IMR-90 (cell line): ENCODE data around the gene OSTM1.

ENCODE experiments used
- POLR2A ChIP-seq: IDR thresholded peaks from 2 replicates; pipeline ENCODE4 v1.6.1; 2012; ENCODE audit warnings: mild to moderate bottlenecking, low read depth, low read length
- RAD21 ChIP-seq: IDR thresholded peaks from 2 replicates; pipeline ENCODE4 v1.6.1; 2012; ENCODE audit warnings: low read length, improper control_type of control experiment
- SMC3 ChIP-seq: fragments of 150-350 bp; IDR thresholded peaks from 2 replicates; pipeline ENCODE4 v1.6.1; 2016; ENCODE audit warnings: low read depth, mild to moderate bottlenecking, antibody characterized with exemption, low read length, moderate library complexity
- TF ChIP-seq, protein P1 (sequence below): conservative IDR thresholded peaks from 2 replicates; pipeline ENCODE4 v1.5.1; 2012; ENCODE audit warnings: mild to moderate bottlenecking, low read depth, low read length, improper control_type of control experiment

DNA sequence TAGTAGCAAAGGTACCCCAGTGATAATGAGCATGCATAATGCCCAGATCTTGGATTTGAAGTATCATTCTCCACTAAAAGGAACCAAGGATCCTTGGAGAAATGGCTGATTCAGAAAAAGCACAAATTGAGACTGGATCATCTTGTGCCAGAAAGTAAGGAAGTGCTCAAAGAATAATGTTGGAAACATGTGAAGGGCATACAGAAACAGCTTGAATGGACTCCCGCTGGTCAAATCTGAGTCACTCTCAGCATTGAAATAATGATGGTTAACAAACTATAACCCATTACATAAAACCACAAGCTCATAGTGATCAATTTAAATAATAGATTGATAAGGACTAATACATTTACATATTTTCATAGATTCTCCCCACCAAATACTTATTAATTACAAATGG, 3.6 kb upstream of the OSTM1 start:
- TF ChIP-seq POLR2A = no peak
- no peak for TF ChIP-seq RAD21
- TF ChIP-seq, protein P1, sequence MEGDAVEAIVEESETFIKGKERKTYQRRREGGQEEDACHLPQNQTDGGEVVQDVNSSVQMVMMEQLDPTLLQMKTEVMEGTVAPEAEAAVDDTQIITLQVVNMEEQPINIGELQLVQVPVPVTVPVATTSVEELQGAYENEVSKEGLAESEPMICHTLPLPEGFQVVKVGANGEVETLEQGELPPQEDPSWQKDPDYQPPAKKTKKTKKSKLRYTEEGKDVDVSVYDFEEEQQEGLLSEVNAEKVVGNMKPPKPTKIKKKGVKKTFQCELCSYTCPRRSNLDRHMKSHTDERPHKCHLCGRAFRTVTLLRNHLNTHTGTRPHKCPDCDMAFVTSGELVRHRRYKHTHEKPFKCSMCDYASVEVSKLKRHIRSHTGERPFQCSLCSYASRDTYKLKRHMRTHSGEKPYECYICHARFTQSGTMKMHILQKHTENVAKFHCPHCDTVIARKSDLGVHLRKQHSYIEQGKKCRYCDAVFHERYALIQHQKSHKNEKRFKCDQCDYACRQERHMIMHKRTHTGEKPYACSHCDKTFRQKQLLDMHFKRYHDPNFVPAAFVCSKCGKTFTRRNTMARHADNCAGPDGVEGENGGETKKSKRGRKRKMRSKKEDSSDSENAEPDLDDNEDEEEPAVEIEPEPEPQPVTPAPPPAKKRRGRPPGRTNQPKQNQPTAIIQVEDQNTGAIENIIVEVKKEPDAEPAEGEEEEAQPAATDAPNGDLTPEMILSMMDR = no peak
- TF ChIP-seq SMC3 = no peak
